SIG-M5 treated with dmso at 0.1 percent for 504 hours (cell line): ENCODE results near the gene PSMD13.

Source experiments
- DNase-seq: peaks from one replicate; lab custom pipeline; 2025; ENCODE audit not compliant: unreplicated experiment; lab: John Stamatoyannopoulos, UW

Gene PSMD13

DNA sequence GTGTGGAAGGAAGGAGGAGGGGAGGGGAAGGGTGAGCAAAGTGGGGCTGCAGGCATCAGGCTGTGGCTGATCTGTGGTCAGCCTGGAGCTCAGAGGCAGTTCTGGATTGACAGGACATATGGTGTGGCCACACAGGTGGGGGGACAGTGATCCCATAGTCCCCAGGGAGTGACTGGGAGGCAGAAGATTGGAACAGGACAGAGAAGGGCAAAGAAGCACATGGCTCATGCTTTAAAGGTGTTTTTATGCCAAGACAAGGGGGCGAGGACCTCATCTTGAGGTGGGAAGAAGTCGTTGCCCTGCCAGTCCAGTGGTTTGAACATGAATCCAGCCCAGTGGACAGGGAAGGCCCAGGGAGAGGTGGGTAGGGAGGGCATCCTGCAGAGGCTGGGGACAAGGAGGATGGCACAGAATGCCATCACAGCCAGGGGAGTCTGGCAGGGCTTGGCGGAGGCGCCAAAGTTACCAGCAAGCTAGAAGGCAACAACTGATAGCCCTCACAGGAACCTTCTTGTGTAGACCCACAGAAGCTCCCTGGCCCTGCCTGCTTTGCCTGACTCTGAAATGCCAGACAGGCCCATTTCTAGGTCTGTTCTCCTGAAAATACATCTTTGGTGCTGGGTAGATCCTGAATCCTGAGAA is 32.7 kb upstream of the PSMD13 start:
- no peak for DNase-seq

DNA sequence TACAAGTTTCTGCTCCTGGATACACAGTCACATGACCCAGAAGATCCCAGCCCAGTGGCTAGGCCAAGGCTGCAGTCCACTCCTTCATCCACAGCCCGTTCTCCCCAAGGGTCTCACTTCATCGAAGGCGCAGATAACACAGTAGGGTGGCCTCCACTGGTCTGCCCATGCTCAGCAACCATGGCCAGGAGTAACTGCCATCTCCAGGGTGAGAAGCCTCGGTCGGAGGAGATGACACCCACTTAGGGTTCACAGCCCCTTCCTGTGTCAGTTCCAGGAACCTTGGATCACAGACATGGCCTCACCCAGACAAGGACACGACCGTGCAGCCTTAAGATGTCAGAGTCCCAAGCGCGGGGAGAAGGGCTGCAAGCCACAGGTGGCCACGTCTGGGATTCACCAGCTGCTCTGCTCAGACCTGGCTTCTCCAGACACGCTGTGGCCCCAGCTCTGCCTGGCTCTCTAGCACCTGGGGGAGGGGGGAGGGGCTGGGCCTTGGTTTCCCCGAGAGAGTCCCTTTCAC is 32.1 kb upstream of the PSMD13 start:
- no peak for DNase-seq

DNA sequence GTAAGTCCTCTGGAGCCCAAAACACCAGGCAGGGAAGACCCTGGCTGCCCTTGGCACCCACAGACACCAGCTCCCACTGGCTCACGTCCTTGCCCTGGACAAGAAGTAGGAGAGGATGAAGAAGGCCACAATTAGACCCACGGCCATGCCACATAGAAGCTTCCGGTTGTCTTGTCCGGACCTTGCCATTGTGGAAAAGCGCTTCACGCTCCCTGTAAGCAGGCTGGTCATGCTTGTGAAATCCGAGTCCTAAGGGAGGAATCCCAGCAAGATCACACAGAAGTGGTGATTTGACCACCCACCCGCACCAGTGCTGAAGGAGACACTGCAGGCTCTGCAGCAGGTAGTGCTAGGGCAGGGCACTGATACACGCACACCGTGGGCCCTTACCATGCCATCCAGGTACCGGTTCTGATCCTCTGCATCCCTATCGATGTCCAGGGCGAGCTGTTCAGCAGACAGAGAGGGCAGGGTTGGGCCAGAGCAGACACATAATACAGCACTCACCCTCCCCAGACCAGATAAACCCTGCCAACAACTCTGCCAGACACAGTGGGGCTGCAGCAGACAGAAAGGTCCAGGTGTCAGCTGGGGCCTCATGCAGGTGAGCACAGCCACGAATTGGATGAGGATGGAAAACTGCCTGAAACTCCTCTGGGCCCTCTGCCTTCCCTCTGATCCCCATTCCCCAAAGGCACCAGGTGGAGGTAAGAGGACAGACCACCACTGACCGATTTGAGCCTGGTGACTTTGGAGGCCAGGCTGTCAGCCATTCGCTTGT is 31.4 kb upstream of the PSMD13 start:
- DNase-seq, result no peak

DNA sequence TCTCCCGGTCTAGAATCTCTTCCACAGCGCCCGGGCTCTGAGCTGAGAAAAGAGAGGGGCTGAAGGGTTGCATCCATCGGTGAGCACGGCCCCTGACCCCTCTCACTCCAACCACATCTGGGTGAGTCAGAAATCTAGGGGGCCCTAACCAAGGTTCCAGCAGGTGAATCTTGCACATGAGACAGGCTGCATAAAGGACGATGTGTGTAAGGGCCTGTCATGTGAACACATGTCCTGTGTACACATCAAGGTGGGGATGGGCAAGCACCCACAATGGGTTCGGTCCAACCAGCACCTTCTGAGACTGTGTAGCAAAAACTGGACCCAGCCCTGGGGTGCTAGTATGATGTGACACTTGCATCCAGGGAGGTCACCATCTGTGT is 30.8 kb upstream of the PSMD13 start:
- no peak for DNase-seq

DNA sequence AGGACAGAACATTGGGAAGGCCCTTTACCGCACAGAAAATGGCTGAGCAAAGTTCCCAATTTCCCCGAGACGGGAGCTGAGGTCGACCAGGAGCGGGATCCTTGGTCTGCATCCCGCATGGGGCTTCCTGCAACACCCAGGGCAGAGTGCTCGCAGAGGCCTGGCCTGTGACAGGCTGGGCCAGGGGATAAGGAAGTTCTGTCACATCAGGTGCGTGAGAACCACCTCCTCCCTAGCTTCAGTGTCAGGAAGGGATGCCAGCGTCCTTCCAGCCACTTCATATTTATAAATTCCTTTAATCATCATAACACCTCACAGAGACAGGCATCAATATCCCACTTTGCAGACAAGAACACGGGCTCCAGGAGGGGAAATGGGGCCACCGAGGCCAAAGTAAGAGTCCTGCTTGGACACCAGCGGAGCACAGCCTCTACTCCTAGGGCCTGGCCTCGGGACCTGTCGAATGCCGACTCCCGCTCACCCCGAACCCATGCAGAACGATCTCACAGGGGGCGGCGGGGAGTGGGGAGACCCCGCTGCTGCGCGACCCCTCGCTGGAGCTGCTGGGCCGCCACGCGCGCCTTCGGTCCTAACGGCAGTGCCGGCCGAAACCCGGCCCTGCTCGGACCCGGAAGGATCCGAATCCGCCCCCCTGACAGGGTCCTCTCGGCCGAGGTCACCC is 30.1 kb upstream of the PSMD13 start:
- no peak for DNase-seq

DNA sequence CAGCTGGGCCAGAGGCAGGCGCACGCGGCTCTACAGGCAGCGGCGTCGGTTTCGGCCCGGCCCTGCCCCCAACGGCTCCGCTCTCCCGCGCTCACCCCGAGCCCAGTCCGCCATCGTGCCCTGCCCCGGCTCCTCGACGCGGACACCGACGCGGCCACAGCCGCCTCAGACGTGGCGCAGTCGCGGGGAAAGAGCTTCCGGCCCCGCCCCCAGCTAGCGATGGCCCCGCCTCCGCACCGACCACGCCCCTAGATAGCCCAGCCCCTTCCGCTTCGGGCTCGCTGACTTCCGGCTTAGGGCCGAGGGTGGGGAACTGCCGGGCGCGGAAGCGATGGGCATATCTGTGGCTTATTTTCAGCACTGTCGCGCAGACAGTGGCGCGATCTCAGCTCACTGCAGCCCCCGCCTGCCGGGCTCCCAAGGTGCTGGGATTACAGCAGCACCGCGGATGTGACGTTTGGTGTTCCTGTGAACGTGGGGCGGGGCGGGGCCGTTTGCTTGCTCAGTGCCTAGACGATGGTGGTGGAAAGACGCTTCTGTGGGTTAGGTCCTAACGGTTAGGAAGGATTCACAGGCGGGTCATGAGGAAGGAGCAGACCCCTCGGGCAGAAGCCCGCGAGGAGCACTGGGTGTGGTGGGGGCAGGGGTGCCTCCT is 29.4 kb upstream of the PSMD13 start, which contains the start of the genes BET1L and RIC8A:
Gene BET1L, minus strand, starts transcription at position 192 of the 655 bp plus-strand sequence. Its CDS starts 78 bp downstream, at position 114.
Gene RIC8A, plus strand, starts transcription at position 501 of the 655 bp plus-strand sequence. CDS start 1,147 bp downstream, outside the sequence.
- peak; percentile 96 for DNase-seq

DNA sequence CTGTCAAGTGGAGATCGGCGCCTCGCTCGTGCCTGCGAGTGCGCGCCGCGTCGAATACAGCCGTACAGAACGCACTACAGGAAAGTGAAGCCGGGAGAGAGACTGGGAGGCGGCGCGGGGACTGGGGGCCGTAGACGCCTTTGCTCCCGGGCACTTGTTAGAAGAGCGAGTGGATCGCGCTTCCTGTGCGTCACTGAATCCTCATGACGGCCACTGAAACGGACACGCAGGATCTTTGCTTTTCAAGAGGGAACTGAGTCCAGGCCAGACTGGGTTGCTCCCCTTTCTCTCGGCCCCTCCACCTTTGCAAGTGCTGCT is 29.0 kb upstream of the PSMD13 start:
- DNase-seq, result peak; percentile 47

DNA sequence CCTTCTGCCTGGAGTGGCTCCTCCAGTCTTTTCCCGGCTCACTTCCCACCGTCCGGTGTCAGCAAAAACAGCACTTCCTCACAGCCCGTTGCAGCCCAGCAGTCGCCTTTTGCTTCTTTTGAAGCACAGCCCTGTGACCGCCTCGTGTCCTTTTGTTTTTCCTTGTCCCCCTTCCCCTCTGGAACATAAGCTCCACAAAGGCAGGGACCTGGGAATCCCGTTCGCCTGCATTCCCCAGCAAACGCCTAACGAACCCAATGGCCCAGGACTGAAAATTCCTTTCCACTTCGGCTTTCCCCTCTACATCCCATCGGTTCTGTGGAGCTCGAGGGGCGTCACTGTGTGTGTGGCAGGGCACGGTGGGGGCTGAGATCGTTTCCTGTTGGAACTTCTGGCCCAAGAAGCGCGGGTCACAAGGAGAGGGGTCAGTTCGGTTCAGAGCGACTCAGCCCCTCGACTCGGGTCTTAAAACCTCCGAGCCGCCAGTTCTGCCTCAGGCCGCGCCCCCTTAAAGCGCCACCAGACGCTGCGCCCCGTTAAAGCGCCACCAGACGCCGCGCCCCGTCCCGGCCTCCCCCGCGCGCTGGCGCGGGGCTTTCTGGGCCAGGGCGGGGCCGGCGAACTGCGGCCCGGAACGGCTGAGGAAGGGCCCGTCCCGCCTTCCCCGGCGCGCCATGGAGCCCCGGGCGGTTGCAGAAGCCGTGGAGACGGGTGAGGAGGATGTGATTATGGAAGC is 28.4 kb upstream of the PSMD13 start:
- peak; percentile 74 for DNase-seq

DNA sequence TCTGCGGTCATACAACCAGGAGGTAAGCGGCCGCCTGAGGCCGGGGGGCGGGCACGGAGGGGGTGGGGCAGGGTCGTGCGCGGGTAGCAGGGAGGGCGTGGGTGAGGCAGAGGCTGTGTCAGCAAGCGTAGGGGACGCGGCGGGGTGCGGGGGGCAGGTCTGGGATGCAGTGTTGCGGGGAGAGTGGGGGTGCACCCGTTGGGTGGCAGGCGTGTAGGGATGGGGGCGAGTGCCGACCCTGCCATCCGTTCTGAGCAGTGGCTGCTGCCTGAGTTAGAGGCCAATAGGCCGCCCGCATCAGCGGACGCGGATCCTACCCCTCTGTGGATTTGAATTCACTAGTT is 27.9 kb upstream of the PSMD13 start:
- DNase-seq, result no peak

DNA sequence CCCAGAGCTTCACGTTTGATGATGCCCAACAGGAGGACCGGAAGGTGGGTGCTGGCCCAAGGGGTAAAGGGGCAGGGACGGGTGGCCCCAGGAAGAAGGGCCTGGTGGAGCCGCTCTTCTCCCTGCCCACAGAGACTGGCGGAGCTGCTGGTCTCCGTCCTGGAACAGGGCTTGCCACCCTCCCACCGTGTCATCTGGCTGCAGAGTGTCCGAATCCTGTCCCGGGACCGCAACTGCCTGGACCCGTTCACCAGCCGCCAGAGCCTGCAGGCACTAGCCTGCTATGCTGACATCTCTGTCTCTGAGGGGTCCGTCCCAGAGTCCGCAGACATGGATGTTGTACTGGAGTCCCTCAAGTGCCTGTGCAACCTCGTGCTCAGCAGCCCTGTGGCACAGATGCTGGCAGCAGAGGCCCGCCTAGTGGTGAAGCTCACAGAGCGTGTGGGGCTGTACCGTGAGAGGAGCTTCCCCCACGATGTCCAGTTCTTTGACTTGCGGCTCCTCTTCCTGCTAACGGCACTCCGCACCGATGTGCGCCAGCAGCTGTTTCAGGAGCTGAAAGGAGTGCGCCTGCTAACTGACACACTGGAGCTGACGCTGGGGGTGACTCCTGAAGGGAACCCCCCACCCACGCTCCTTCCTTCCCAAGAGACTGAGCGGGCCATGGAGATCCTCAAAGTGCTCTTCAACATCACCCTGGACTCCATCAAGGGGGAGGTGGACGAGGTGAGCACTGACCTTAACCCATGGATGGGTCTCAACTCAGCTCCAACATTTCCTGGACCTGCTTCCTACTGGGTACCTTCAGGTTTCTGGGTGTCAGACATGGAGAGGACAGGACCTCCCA is 27.3 kb upstream of the PSMD13 start:
- DNase-seq, result no peak

DNA sequence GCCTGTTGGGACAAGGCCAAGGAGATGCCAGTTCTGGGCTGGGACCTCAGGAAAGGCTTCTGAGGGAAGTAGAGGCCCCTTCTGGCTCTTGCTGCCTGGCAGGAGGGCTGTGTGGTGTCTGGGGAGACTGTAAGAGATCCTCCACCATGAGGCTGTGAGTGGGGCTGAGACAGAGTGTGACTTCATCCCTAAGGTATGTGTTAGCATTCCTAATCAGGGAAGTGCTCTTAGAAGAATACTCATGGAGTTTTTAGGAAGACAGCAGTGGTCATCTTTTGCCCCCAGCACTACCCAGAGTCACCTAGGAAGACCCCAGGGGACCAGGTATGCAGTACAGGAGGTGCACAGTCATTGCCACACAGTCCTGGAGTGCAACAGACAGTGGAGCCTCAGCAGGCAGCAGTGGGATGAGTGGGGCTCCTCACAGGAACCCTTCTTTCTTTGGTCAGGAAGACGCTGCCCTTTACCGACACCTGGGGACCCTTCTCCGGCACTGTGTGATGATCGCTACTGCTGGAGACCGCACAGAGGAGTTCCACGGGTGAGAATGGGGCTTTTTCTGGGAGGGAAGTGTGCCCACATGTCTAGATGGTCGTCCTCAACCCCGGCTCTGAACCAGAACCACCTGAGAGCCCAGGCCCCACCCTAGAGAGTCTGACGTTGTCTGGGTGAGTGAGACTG is 26.5 kb upstream of the PSMD13 start:
- no peak for DNase-seq

DNA sequence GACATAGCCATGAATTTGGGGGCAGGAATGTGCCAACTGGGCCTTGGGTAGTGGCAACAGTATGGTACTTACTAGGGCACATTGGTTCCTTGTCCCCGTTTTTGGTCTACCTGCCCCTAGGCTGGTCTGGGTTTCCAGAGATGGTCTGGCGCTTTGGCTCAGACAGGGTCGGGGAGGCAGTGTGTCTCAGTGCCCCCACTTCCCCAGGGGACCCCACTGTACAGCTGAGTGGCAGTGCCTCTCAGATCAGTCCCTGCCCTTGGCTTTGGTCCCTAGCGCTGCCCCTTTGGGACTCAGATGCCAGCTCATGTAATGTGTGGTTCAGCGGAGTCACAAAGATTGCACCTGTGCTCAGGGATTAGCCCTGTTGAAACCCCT is 26.0 kb upstream of the PSMD13 start:
- DNase-seq, result no peak

DNA sequence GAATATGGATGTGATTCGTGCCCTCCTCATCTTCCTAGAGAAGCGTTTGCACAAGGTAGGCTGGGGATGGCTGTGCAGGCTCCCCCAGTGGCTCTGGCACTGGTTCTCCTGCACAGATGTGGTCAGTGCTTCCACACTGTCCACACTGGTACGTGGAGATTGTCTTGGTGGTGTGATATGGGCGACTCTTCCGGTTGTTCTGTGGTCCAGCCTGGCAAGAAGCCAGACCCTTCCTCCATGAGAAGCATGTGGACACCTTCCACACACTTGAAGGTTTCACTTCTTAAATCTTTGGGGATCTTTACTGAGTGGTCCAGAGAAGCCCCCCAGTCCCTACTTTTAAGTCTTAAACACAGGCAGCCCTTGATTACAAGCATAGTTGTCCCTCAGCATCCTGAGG is 25.5 kb upstream of the PSMD13 start:
- no peak for DNase-seq

DNA sequence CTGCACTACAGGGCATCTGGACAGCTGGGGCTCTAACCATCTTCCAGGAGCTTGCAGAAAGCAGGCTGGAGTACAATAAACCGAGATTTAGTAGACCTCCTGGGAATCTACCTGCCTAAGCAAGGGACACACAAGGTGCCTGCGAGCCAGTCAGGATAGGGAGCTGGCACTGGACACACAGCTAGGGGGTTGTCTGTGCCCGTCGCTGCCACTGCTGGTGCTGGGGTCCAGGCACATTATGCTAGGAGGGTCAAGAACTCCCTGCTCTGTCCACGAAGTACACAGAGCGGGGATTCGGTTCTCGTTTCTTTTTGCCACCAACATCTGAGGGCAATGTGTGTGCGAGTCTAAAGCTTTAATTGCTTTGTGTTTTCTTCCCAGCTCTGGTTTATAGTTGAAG is 25.0 kb upstream of the PSMD13 start:
- no peak for DNase-seq

DNA sequence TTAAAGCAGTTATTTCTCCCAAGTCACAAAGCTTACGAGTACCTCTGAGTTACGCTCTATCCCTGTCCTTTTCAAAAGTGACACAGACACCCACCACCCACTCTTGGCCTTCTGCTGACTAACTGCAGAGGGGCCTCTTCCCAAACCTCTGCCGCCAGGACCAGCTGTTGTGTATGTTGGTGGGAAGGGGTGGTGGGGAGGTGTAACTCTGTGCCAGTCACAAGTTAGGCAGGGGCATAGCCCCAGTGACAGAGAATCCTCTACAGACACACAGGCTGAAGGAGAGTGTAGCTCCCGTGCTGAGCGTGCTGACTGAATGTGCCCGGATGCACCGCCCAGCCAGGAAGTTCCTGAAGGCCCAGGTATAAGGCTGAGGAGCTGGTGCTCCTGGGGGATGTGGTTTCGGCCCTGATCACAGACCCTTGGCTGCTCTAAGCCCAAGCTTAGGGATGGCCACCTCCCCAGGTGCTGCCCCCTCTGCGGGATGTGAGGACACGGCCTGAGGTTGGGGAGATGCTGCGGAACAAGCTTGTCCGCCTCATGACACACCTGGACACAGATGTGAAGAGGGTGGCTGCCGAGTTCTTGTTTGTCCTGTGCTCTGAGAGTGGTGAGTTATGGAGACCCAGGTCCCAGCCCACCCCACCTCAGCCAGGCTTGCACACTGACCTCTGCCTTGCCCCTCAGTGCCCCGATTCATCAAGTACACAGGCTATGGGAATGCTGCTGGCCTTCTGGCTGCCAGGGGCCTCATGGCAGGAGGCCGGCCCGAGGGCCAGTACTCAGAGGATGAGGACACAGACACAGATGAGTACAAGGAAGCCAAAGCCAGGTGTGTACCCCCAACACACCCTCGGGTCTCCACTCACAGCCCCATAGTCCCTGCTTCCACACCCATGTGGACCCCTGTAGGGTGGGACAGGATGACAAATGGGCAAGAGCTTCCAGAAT is 24.4 kb upstream of the PSMD13 start:
- DNase-seq, result no peak

DNA sequence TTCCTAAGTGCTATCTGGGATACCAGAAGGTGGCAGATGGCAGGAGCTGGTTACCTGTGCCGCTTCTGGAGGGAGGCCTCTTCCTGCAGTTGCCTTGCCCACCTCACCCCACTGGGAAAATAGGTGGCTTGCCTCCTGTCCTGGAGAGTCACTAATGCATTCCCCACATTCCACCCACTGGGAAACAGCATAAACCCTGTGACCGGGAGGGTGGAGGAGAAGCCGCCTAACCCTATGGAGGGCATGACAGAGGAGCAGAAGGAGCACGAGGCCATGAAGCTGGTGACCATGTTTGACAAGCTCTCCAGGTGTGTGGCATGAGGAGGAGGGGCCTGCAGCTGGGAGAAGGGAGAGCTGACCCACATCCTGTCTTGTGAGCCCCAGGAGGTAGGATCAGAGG is 23.7 kb upstream of the PSMD13 start:
- DNase-seq, result no peak

DNA sequence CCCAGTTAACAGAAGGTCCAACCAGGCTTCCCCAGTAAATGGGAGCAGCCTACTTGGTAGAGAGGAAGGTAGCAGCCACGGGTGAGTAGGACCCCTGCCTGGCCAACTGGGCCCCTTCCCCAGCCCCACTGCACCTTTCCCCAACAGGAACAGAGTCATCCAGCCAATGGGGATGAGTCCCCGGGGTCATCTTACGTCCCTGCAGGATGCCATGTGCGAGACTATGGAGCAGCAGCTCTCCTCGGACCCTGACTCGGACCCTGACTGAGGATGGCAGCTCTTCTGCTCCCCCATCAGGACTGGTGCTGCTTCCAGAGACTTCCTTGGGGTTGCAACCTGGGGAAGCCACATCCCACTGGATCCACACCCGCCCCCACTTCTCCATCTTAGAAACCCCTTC is 22.7 kb upstream of the PSMD13 start:
- DNase-seq, result no peak

DNA sequence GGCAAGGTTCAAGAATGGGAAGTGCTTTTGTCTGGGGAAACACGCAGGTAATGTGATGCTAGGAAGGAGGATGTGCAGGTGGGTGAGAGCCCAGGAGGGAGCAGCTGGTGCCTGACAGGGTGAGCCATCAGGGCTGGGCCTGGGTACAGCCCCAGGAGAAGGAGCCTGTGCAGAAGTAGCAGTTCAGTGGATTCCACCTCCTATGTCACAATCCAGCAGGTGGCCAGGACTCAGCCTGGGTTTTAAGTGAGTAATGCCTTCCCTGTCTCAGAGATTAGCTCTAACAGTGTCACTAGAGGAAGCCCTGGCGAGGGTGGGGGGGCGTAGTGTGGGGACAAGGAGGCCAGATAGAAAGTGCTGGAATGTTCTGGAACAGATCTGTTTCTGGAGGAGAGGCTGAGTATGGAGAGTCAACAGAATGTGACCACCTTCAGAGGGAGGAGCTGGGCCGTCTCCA is 21.2 kb upstream of the PSMD13 start:
- no peak for DNase-seq
